T-helper 2 cell (primary cell): ENCODE results near the gene RNF121.

Experiments used
- DNase-seq, 5 experiments: peaks; one replicate each; pipeline versions ENCODE4 v3.0.0 to v3.0.0-alpha.2; 2012 to 2022

Gene RNF121

GRCh38 chr11:72039856-72040401, 111.1 kb downstream of the RNF121 start:
- DNase-seq: no peak

GRCh38 chr11:72040491-72041363, 111.9 kb downstream of the RNF121 start:
- DNase-seq: peak; percentile 41 to 85 (median 71)

GRCh38 chr11:72041364-72042063, 112.7 kb downstream of the RNF121 start:
- peak in 4 of 5 experiments; percentile 14 to 69 (median 30) for DNase-seq

- DNase-seq: no peak
Observed at GRCh38 chr11:72042064-72042745, 113.4 kb downstream of the RNF121 start.

- no peak for DNase-seq
Observed at GRCh38 chr11:72045849-72046248, 117.0 kb downstream of the RNF121 start.
